ENCODE data around the gene CAMK1D.

The CAMK1D gene

DNA sequence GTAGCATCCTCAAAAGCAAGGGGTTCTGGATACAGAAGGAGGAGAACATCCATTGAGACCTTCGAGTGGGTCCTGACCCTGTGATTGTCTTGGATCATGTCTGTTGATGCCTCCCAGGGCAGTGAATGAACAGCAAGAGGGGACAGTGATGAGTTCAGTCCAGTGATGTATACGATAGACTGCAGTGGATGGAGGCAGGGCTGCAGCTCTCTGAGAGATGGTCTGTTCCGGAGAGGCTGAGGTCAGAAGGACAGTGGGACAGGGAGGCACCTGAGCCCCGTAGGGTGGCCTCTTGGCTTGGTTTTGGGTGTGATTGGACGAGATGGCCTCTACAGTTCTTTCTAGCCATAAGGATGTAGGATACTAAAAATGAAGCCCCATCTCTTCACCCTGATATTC, 280.4 kb downstream of the CAMK1D start:
- DNase-seq (ENCODE audit: low spot score): no peak

DNA sequence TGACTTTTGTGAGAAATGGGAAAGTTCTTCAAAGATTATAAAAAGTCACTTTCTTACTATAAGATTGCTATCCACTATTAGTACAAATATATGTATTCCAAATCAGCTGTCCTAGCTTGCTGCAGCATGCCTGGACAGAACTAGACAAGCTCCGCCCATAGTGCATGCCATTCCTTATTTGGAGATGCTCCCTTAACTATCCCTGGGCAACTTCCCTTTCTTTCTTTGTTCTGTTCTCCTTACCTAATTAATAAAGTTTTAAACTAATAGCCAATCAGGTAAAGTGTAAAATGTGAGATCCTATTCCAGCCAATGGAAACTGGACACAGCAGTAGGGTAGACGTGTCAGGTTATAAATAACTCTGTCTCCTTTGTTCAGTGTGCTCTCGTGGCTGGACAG, 281.9 kb downstream of the CAMK1D start:
- DNase-seq (ENCODE audit: low spot score): no peak

DNA sequence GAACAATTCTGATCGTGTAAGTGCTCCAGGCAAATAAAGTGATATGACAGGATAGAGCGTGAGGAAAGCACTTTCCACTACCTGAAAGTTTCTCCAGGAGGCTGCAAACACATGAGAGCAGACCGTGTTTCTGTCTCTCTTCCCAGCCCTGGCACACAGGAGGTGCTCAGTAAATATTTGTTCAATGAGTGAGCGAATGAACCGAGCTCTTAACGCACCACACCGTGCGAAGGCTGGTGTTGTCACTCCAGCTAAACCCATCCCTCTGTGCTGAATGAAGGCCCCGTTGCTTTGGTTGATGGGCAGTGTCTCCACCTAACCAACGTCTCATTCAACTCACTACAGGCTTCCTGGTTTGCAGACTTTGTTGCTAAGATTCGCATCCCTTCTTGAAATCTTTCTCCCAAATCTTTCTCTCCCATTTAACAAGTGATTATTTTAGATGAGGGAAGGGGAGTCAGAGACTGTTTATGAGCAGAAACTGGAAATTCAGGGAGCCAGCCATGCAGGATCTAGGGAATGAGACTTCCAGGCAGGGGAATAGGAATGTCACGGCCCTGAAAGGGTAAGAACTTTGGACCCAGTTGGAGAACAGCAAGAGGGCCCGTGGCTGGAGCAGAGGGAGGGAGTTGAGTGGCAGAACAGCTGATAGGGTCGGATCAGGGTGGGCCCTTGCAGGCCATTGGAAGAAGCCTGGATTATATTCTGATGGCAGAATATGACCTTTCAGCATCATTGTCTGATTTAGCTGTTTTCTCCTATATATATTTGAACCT, 282.6 kb downstream of the CAMK1D start:
- no peak for DNase-seq (ENCODE audit: low spot score)

DNA sequence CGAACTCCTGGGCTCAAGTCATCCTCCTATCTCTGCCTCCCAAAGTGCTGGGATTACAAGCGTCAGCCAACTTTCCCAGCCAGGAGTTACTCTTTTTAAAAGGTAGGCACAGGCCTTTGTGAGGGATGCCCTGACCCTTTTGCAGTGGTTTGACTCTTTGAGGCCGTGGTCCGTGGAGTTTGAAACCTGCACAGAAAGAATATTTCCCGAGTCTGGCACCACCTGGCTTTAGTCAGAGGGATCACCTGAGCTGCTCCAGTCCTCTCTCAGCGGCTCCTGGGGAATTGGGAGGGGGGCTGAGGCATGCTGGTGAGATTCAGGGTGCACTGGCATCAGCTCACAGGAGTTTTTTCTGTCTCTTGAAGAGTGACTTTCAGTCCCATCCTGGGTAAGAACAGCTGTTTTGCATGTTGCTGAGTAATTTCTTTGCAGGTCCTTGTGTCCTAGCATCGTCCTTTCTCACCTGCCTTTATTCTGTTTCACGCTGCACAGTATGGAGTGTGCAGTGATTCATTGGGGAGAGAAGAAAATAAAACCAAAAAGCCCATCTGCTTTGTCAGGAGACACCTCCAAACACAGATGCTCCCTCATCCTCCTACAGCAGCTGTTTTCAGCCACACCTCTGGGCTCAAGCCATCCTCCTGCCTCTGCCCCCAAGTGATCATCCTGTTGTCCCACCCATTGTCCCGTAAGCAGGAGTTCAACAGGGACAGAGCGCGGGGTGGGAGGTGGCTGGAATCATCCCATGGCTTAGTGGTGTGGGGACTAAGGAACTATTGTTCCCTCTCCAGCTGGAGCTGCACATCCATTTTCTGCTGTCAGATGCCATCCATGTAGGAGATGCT, 284.7 kb downstream of the CAMK1D start:
- DNase-seq (ENCODE audit: low spot score): no peak

DNA sequence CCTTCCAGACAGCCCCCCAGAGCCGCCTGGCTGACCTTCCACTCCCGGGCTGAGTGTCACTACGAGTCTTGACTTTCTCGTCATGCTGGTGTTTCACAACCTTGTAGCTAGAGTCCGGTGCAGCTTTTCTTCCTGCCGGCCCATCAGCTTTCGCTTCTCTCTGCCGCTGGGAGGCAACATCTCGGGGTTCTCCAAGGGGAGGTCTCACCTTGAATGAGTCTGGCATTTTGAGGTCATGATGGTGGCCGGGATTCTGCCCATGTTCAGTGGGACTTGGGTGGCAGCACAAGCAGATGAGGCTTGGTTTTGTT, 285.2 kb downstream of the CAMK1D start:
- DNase-seq (ENCODE audit: low spot score): no peak

DNA sequence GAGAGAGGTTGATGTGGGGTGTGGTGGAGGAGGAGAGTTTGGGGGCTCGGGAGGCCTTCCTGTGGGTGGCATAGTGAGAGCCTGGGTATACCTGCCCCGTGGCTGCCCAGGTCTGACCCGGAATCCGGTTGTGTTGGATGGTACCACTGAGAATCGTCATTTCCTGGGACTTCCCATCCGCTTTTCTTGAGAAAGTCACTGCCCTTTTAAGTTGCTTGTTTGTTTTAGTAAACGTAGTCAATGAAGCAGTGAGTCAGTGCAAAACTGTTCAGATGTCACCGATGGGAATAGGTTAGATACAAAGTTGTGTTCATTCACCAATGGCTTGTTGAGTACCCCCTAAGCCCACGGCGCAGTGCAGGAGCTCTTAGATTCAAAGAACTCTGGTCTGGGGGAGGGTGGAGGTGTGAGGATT, 285.8 kb downstream of the CAMK1D start:
- no peak for DNase-seq (ENCODE audit: low spot score)

DNA sequence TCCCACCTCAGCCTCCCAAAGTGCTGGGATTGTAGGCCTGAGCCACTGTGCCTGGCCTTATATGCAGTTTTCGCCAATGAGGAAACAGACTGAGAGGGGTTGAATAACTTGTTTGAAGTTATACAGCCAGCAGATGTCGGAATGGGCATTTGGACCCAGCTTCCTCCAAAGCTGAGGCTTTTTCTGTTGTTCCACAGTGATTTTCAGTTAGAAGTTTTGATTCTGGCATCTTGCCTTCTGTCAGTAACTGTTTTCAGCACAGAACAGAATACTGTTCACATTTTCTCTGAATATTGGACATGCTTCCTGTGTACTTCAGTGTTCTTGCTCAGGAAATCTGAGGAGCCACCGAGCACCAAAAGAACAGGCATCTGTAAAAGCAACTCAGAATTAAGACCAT, 287.2 kb downstream of the CAMK1D start:
- no peak for DNase-seq (ENCODE audit: low spot score)

DNA sequence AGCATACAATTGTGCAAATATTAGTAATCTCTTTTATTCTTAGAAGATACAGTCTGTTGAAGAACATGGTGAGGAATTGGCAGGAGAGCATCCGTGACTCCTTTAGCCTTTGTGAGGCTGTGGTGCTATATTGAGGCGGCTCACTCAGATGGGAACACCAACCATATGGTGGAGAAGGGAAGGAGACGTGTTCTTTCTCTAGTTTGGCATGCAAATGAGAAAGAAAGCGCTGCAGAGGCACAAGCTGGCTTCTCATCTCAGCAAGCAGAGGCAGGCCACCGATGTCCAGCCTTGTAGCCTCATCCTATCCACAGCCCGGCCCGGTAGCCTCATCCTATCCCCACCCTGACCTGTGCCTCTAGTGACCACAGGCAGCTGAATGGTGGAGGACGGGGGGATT, 288.3 kb downstream of the CAMK1D start:
- no peak for DNase-seq (ENCODE audit: low spot score)

DNA sequence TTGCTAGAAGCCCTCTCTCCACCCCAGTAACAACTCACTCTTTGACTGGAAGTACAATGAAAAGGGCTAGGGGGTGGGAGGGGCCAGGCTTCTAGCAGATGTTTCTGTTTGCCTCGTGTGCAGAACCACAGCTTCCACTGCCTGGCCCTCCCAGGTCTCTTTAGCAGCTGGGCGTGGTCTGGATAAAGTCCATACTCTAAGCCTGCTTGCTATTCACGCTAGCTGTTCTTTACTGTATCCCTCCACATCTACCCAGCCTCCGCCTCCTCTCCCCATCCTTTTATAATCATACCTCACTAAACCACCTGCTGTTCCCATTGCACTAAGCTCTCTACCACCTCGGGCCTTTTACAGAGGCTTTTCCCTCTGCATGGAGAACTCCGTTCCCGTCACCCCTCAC, 288.8 kb downstream of the CAMK1D start:
- no peak for DNase-seq (ENCODE audit: low spot score)

DNA sequence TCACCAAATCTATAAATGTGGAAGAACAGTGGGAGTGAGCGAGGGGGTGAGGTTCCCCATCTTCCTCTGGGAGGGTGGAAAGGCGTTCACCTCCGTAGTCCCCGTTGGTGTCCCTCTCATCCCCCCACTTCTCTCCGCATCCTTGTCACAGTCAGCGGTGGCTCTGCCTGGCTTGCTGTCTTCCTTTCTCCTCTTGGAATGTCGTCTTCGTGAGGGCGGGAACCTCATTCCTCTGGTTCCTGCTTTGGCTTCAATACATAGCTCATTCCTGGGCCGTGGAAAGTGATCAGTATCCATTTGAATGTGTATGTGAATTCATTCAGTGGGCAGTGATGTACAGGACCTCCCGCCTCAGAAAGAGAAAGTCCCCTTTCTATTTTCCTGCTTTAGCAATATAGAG, 289.4 kb downstream of the CAMK1D start:
- no peak for DNase-seq (ENCODE audit: low spot score)

DNA sequence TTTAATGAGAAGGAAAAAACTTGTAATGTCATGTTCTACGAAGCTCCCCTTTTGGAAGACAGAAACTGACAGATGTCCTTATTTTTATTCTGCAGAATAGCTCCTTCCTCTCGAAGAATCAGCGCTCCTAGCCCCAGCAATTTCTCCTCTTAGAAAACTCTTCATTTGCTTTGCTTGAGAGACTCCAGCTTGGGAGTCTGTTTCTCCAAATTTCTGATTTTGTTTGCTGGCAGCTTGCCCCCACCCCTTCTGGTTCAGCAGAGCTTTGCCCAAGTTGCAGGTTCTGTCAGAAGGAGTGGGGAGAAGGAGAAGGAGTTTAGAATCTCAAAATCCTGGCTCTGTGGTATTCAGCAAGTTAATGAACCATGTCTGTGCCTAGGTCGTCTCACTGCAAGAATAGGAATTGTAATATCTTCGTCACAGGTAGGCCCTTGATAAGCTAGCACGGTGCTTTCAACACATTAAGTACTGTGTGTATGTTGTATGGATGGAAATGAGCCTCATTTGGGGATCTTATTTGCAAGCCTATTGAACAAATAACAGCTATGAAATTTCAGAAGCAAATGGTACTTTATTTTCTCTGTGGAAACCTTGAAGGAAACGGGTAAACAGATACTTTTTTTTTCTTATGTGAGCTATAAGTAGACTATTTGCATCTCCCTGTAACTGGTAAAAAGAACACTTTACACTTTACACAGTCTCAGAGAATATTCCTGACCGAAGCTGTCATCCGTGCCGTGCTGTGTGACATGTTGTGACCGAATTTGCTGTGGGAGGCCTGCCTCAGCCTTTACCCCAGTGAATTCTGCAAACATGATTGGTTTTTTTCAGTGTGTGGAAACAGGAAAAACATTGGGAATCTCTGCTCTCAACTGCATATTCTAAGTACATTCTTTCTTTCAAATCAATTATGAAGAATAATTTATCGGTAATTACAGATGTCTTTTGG, 290.9 kb downstream of the CAMK1D start:
- DNase-seq (ENCODE audit: low spot score): no peak

DNA sequence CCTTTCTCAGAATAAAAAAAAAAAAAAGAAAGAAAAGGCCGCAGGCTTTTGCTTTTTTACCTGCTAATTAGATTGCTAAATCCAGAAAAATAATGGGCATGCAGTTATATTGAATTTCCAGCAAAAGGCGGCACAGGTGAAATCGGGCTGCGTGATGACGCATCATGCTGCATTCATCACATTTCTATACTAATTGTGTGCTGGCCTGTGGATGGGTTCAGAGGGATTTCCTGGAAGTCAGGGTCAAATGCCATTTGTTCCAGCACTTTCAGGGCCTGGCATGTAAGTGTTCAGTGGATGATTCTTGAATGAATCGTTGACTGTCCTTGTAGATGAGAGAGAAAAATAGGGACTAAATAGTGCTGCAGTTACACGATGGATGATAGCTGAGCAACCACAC, 292.7 kb downstream of the CAMK1D start:
- DNase-seq (ENCODE audit: low spot score): no peak

DNA sequence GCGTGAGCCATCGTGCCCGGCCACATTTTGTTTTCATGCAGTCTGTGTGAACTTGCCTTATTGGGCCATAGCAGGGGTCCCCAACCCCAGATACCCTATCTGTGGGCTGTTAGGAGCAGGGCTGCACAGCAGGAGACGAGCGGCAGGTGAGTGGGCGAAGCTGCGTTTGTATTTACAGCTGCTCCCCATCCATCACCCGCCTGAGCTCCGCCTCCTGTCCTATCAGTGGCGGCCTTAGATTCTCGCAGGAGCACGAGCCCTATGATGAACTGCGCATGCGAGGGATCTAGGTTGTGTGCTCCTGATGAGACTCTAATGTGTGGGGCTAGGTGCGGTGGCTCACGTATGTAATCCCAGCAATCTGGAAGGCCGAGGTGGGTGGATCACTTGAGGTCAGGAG, 293.9 kb downstream of the CAMK1D start:
- no peak for DNase-seq (ENCODE audit: low spot score)

DNA sequence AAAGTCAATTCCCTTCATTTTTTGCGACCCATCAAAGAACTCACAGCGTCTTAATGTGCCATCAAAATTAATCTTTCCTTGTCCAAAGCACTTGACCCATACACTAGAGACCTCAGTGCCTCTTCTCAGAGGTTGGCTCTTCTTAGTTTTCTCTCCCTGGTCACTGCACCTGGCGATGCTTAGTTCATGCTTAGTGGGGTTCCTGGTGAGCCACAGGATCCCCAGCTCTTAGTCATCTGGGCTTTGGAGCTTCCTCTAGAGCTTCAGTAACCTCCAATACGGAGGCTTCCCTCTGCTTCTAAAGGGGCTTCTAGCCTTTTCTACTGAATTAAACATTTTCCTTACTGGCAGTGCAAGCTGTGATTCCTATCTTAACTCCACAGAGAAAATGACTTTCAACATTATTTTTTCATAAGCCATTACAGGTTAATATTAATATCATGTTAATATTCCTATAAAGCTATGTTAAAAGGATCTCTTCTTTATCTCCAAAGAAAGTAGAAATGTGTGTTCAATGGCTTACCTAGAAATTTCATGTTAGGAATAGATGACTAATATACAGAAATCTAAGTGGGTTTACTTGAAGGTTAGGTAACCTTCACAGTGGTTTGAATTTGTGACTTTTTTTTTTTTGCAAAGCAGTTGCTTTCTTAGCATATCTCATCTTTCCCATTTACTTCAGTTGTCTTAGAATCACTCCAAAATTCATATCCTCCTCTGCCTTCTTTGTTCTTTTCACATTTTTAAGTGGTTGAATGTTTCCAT, 295.2 kb downstream of the CAMK1D start:
- DNase-seq (ENCODE audit: low spot score): no peak

DNA sequence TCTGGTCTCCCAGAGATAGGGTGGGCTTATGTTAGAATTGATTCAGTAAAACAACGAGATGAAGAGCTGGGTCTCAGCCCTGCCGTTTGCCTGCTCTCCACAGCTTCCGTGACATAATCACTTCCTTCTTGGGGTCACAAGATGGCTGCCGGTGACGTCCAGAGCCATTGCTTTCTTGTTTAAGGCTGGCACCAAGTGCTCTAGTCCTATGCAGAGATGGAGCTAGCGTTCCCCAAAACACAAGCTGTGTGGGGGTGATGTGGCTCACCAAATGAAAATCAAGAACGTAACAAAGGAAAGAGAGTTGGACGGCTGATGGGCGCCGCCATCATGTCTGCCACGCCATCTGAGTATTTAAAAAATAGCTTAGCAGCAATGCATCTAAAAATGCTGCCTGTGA, 296.1 kb downstream of the CAMK1D start:
- no peak for DNase-seq (ENCODE audit: low spot score)

DNA sequence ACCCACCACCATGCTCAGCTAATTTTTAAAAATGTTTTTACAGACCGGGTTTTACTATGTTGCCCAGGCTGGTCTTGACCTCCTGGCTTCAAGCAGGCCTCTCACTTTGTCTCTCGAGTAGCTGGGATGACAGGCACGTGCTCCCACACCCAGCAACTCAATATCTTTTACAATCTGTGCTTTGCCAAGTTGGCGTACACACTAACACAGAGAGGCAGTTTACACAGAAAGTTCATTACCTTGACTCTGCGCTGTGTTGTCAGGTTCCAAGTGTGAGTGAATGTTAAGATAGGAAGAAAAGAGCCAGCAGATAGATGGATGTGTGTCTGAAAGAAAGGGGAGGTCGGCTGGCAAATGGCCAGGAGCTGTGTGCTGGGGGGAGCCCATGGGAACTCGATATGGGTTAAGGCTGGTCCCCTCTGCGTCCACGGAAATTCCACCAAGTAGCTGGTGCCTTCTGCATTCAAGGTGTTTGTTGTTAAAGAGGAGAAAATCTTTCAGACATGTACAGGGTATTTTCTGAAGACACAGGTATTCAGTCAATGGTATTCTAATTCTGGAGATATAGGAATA, 299.8 kb downstream of the CAMK1D start:
- DNase-seq (ENCODE audit: low spot score): no peak

DNA sequence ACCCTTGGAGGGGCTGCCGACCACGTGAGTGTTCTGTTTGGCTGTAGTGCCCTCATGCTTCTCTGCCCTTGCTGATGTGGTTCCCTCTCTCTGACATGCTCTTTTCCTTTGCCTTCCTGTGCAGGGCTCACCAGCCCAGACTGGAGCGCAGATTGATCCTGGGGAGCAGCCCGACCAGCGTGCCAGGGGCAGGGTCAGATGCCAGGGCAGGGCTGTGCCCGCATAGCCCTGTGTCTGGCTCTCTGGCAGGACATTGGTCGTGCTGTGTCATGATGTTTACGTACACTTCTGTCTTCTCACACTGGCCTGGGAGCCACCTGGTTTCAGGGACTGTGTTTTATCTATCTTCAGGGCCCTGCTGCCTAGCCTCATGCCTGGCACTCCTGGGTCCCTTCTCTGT, 300.8 kb downstream of the CAMK1D start:
- no peak for DNase-seq (ENCODE audit: low spot score)

DNA sequence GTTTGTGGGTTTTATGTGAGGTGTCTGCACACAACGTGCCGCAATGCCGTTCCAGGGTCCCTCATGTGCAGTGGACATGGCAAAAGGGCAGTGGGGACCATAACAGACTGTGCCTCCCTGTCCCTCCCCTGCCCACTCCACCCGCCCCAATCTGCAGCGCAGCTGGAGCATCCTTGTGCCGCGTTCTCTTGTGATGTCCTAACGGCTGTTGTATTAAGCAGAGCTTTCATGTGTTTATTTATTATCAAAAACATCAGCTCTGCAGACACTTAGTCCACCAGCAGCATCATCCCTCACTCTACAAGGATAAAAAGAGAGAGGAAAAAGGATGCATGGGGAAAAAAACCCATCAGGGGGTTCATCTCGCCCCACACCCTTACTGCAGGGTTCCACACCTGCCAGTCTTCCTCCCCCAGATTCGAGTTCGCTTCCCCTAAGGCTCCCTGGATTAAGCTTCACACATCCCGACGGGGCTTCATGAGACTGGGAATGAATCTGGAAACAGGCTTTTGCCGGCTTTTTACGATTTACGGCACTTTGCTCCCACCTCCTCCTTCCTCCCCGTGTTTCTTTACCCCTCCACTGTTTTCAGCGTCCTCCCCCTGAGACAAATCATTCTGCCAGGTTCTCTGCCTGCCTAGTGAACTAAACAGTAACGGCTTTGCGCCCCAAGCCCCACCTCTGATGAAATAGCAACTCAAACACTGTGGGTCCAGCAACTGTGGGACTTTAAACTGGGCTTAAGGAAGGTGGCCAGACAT, 301.4 kb downstream of the CAMK1D start:
- DNase-seq (ENCODE audit: low spot score): no peak

DNA sequence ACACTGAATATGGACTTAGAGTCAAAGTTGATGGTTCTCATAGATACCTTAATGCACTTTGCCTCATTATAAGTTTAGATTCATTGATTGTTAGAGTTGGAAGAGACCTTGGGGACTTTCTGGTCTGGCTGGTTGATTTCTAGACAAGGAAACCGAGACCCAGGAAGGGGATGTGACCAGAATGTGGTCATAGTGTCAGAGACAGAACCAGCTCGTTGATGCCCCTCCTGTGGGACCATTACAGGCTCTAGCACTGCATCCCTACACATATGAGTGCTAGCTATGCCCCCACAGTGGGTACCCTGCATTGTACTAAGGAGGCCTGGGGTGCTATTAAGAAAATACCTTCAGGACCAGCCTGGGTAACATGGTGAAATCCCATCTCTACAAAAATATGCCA, 306.6 kb downstream of the CAMK1D start:
- DNase-seq (ENCODE audit: low spot score): no peak

DNA sequence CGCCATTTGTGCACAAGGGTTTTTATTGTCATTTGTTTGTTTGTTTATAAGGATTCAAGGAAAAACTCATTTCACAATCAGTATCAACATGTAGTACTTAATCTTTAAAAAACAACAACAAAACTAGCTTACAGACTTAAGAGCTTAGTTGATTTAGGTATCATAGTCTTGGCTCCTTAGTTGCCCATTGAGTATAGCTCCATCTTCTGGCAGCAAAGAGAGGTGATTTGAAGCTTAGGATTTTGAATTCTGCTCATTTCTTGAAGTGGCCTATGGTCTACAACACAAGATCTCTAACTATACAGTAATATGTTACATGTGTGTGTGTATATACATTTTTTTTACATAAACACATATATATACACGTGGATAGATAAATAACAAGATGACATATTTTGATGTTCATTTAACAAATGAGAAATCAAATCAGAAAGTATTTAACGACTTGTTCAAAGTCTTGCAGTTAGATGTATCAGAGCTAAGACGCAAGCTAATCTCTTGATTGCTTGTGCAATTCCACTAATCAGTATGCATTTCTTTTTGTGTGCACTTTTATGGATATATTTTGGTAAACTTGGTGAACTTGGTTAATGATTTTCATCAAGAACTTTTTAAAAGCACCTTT, 307.3 kb downstream of the CAMK1D start:
- DNase-seq (ENCODE audit: low spot score): peak; percentile 54

All from hematopoietic multipotent progenitor cell treated with erythropoietin and hydrocortisone succinate and interleukin-3 and kit ligand, for 17 days (in vitro differentiated cells).